B cell (primary cell): ENCODE results near the gene GADD45B. TPM values are rescaled to one million over a fixed set of nuclear protein-coding genes. Genes with fewer than 3 reads are reported as not detected.

Experiments
- ATAC-seq: fragments of 200-7000 bp; cut with Tn5 transposase; one replicate; pipeline ENCODE4 v1.10.0; 2021; ENCODE audit warnings: low read depth, mild to moderate bottlenecking, moderate number of reproducible peaks, moderate library complexity
- CTCF ChIA-PET: fragments of 350-600 bp; sonication (Branson Sonifier 250); formaldehyde crosslinking; loops from one replicate; lab custom pipeline; 2021; ENCODE audit warnings: antibody characterized with exemption, inconsistent platforms; lab: Charles Lee
- POLR2A ChIA-PET: fragments of 350-600 bp; sonication (Branson Sonifier 250); formaldehyde crosslinking; loops from one replicate; lab custom pipeline; 2021; ENCODE audit warnings: antibody characterized with exemption; lab: Charles Lee
- DNase-seq: peaks from one replicate; pipeline ENCODE4 v3.0.0; 2013
- H2AFZ ChIP-seq: 2 replicates; pipeline ENCODE4 v1.6.1; 2012; ENCODE audit warnings: mild to moderate bottlenecking, low read depth, low read length; ENCODE audit not compliant: insufficient read depth, poor library complexity, severe bottlenecking
- H3K27ac ChIP-seq, 2 donors: 1 replicate in 1 of 2; 2 replicates in 1 of 2; pipeline ENCODE4 v1.5.1; 2012 to 2013; ENCODE audit warnings: low read length in 2 of 2, mild to moderate bottlenecking in 2 of 2, moderate library complexity in 1 of 2
- H3K27me3 ChIP-seq, 4 experiments: fragments of 200-600 bp in 1 of 4; sonication (generic) in 1 of 4; replicated peaks in 1 of 4; 1 replicate in 2 of 4; 2 replicates in 2 of 4; pipeline versions ENCODE4 v1.6.1 to v1.7.0; 2013 to 2016; ENCODE audit warnings: low read length in 3 of 4, mild to moderate bottlenecking in 2 of 4, mixed read lengths in 1 of 4, moderate library complexity in 1 of 4; ENCODE audit not compliant: insufficient read depth in 4 of 4, control insufficient read depth in 3 of 4; ENCODE audit errors: control extremely low read depth in 1 of 4
- H3K36me3 ChIP-seq, 2 experiments: replicated peaks in 1 of 2; 1 replicate in 1 of 2; 2 replicates in 1 of 2; pipeline versions ENCODE4 v1.6.1 to v1.7.1; 2013; ENCODE audit warnings: low read length in 1 of 2; ENCODE audit not compliant: insufficient read depth in 2 of 2, control insufficient read depth in 1 of 2; ENCODE audit errors: control extremely low read depth in 1 of 2, extremely low read depth in 1 of 2
- H3K4me1 ChIP-seq, 2 donors: fragments of 200-600 bp in 1 of 2; sonication (generic) in 1 of 2; 1 replicate in 1 of 2; 2 replicates in 1 of 2; pipeline versions ENCODE4 v1.5.1 to v1.6.1; 2013 to 2017; ENCODE audit warnings: low read length in 2 of 2; ENCODE audit not compliant: control insufficient read depth in 2 of 2, insufficient read depth in 2 of 2
- H3K4me2 ChIP-seq: replicated peaks from 2 replicates; pipeline ENCODE3; 2012; ENCODE audit warnings: mild to moderate bottlenecking, low read depth, low read length; ENCODE audit not compliant: poor library complexity, severe bottlenecking
- H3K4me3 ChIP-seq, 5 experiments: fragments of 200-600 bp in 1 of 5; sonication (generic) in 1 of 5; 1 replicate in 3 of 5; 2 replicates in 2 of 5; pipeline versions ENCODE4 v1.5.1 to v1.7.0; 2011 to 2016; ENCODE audit warnings: low read length in 4 of 5, mild to moderate bottlenecking in 4 of 5, low read depth in 2 of 5, control low read depth in 1 of 5, moderate library complexity in 1 of 5; ENCODE audit not compliant: insufficient read depth in 1 of 5; ENCODE audit errors: control extremely low read depth in 1 of 5, extremely low read depth in 1 of 5
- H3K79me2 ChIP-seq: fragments of 200-600 bp; sonication (generic); one replicate; pipeline ENCODE4 v1.6.0; 2016; ENCODE audit warnings: low read length; ENCODE audit not compliant: control insufficient read depth, insufficient read depth
- H3K9ac ChIP-seq: fragments of 200-600 bp; sonication (generic); 2 replicates; pipeline ENCODE4 v1.6.1; 2017; ENCODE audit warnings: mild to moderate bottlenecking, low read length, moderate library complexity
- H3K9me3 ChIP-seq, 3 donors: one replicate each; pipeline versions ENCODE4 v1.6.1 to v1.7.1; 2013; ENCODE audit warnings: low read length in 2 of 3; ENCODE audit not compliant: control insufficient read depth in 2 of 3, insufficient read depth in 1 of 3; ENCODE audit errors: control extremely low read depth in 1 of 3
- H4K20me1 ChIP-seq: 2 replicates; pipeline ENCODE4 v1.6.0; 2012; ENCODE audit warnings: mild to moderate bottlenecking, low read length; ENCODE audit not compliant: insufficient read depth, control insufficient read depth, poor library complexity, severe bottlenecking
- H3K27ac Mint-ChIP-seq: one replicate; pipeline ENCODE4 v1.8.0; 2021; ENCODE audit warnings: mixed read lengths
- H3K27me3 Mint-ChIP-seq: one replicate; pipeline ENCODE4 v1.8.0; 2021; ENCODE audit warnings: mixed read lengths
- H3K4me1 Mint-ChIP-seq: one replicate; pipeline ENCODE4 v1.8.0; 2021; ENCODE audit warnings: mixed read lengths
- H3K4me3 Mint-ChIP-seq: one replicate; pipeline ENCODE4 v1.8.0; 2021; ENCODE audit warnings: mixed read lengths
- H3K9me3 Mint-ChIP-seq: one replicate; pipeline ENCODE4 v1.8.0; 2022; ENCODE audit warnings: mixed read lengths; ENCODE audit not compliant: insufficient read depth
- EZH2 ChIP-seq: IDR thresholded peaks from 2 replicates; pipeline ENCODE4 v1.6.1; 2012; ENCODE audit warnings: borderline replicate concordance, low read depth, mild to moderate bottlenecking, moderate library complexity, low read length; ENCODE audit not compliant: insufficient read depth, poor library complexity, severe bottlenecking
- WGBS: methylation state at CpG from one replicate; pipeline ENCODE4 v1.1.5; 2013; ENCODE audit warnings: missing lambda C conversion rate; ENCODE audit not compliant: insufficient coverage; 5-methylcytosine and 5-hydroxymethylcytosine counted together
- intact Hi-C: fragments of 100-400 bp; cut with micrococcal nuclease; formaldehyde crosslinking; loops from one replicate; pipeline ENCODE4 v1.10.0; 2022
- polyA plus RNA-seq: library from polyadenylated mRNA; depleted of rRNA; stranded (reverse); fragments of >200 nt; gene quantifications from 2 replicates; pipeline ENCODE4 v1.2.3, GENCODE V29; 2012
- total RNA-seq, 2 donors: library from RNA; stranded (reverse); fragments of 120-200 nt in 1 of 2; gene quantifications; 1 replicate in 1 of 2; 2 replicates in 1 of 2; pipeline versions ENCODE4 v1.2.3 to v1.2.4, GENCODE V29; 2013 to 2022
- TF ChIP-seq, protein P1 (sequence below): fragments of 200-600 bp; IDR thresholded peaks from one replicate; pipeline ENCODE4 v1.8.0; 2022; ENCODE audit warnings: antibody characterized with exemption, mild to moderate bottlenecking

The GADD45B gene
- total and polyA plus RNA-seq, 2 donors (not counting 1 experiment from before 2014, with no cell fraction given), result 166 to 215 TPM

- peaks cover 7 to 26% of the 10 kb centered on the region in 2 donors for H3K4me1 ChIP-seq
- no peak for ATAC-seq
- H4K20me1 ChIP-seq, result peaks cover 8% of the 10 kb centered on the region
- H3K36me3 ChIP-seq, result no peaks in the 10 kb centered on the region
- WGBS, result 57% methylated on average over 13 of the region's 14 CpGs
- Mint-ChIP-seq H3K4me3 (peak overlapping the region; percentile 84), H3K27ac (peak overlapping the region; percentile 78), H3K27me3 (no peaks in the 10 kb centered on the region), H3K9me3 (no peaks in the 10 kb centered on the region), H3K4me1 (peaks cover 24% of the 10 kb centered on the region)
- TF ChIP-seq, protein P1, sequence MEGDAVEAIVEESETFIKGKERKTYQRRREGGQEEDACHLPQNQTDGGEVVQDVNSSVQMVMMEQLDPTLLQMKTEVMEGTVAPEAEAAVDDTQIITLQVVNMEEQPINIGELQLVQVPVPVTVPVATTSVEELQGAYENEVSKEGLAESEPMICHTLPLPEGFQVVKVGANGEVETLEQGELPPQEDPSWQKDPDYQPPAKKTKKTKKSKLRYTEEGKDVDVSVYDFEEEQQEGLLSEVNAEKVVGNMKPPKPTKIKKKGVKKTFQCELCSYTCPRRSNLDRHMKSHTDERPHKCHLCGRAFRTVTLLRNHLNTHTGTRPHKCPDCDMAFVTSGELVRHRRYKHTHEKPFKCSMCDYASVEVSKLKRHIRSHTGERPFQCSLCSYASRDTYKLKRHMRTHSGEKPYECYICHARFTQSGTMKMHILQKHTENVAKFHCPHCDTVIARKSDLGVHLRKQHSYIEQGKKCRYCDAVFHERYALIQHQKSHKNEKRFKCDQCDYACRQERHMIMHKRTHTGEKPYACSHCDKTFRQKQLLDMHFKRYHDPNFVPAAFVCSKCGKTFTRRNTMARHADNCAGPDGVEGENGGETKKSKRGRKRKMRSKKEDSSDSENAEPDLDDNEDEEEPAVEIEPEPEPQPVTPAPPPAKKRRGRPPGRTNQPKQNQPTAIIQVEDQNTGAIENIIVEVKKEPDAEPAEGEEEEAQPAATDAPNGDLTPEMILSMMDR, result no peak
- TF ChIP-seq EZH2, result no peak
- H3K9ac ChIP-seq, result peak overlapping the region; percentile 94
- H3K4me2 ChIP-seq, result peak overlapping the region; percentile 100
- POLR2A ChIA-PET, result interaction anchor here (0.6 to 1.9 kb wide), 3 partner anchors 21 to 518 kb away, joined by 3 to 12 read pairs (median 5); partner anchors contain the start of gene GADD45B
- peak overlapping the region in 4 of 5 experiments; percentile 74 to 81 (median 78) for H3K4me3 ChIP-seq
- no peaks in the 10 kb centered on the region for H3K9me3 ChIP-seq
- intact Hi-C loops, result no loop called here
- peak overlapping the region; percentile 82 for H2AFZ ChIP-seq
- DNase-seq, result no peak
- H3K27me3 ChIP-seq, result no peaks in the 10 kb centered on the region
- CTCF ChIA-PET, result interaction anchor here (0.9 to 1.9 kb wide), 5 partner anchors 9 to 299 kb away, joined by 3 to 5 read pairs (median 4); no protein-coding TSS in a partner anchor
- no peak overlapping the region for H3K27ac ChIP-seq
- peaks cover 56% of the 10 kb centered on the region for H3K79me2 ChIP-seq
Measured at GRCh38 chr19:2454962-2455850, 20.7 kb upstream of the GADD45B start.
